Mammary epithelial cell (primary cell): ENCODE results near the gene CCDC148.

Experiments
- EZH2 ChIP-seq: IDR thresholded peaks from 2 replicates; pipeline ENCODE4 v1.6.1; 2012; ENCODE audit warnings: low read length, inconsistent platforms, borderline replicate concordance
- TF ChIP-seq, protein P1 (sequence below), 2 donors: IDR thresholded peaks in 1 of 2; conservative IDR thresholded peaks in 1 of 2; 2 replicates each; pipeline ENCODE4 v1.5.1; 2011 to 2012; ENCODE audit warnings: inconsistent platforms in 2 of 2, low read length in 2 of 2, mild to moderate bottlenecking in 2 of 2, control low read depth in 1 of 2, low read depth in 1 of 2; ENCODE audit not compliant: insufficient read depth in 1 of 2; ENCODE audit errors: extremely low read depth in 1 of 2

DNA sequence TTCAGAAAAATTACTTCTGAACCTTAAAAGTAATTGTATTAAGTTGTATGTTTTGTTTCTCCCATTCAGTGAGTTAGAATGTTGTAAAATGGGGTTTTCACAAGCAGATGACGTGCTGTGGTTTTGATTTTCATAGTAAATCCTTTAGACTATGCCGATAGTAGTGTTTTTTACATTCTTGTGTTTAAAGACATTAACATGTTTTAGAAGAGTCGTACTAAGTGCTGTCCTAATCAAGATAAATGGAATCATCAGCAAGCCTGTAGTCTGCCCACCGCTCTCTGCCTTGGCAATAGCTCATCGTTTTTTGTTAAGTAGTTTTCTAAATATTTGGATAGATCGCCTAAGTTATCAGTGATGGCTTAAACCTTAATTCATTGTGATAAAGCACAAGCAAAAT, 21.7 kb upstream of the CCDC148 start:
- TF ChIP-seq, protein P1, sequence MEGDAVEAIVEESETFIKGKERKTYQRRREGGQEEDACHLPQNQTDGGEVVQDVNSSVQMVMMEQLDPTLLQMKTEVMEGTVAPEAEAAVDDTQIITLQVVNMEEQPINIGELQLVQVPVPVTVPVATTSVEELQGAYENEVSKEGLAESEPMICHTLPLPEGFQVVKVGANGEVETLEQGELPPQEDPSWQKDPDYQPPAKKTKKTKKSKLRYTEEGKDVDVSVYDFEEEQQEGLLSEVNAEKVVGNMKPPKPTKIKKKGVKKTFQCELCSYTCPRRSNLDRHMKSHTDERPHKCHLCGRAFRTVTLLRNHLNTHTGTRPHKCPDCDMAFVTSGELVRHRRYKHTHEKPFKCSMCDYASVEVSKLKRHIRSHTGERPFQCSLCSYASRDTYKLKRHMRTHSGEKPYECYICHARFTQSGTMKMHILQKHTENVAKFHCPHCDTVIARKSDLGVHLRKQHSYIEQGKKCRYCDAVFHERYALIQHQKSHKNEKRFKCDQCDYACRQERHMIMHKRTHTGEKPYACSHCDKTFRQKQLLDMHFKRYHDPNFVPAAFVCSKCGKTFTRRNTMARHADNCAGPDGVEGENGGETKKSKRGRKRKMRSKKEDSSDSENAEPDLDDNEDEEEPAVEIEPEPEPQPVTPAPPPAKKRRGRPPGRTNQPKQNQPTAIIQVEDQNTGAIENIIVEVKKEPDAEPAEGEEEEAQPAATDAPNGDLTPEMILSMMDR (conservative IDR thresholded peaks at IDR 0.05 in 1 of 2, IDR thresholded peaks at IDR 0.05 in 1 of 2; ENCODE audit: extremely low read depth in 1 of 2, insufficient read depth in 1 of 2, low read depth in 1 of 2, low read length in 2 of 2): no peak
- no peak for TF ChIP-seq EZH2
